ENCODE measurements around the gene MLLT1. TPM values are rescaled to one million over a fixed set of nuclear protein-coding genes. Genes with fewer than 3 reads are reported as not detected.
"Not testable (repeated sequence)": the region's sequence is repeated elsewhere in the genome, so short reads cannot be mapped to it uniquely, and the experiment has no call there.

Gene MLLT1
- total RNA-seq, 4 donors from 2014 or later, result 21.5 to 46.9 (median 33.4) TPM

GRCh38 chr19:6287269-6287885 lies 7.6 kb upstream of the MLLT1 start:
- Histone ChIP-seq H3K9me3 (peaks cover 0 to 54% (median 47%) of the 10 kb centered on the region in 4 donors), H3K4me1 (no peaks in the 10 kb centered on the region), H3K36me3 (no peaks in the 10 kb centered on the region), H3K27me3 (no peaks in the 10 kb centered on the region), H3K27ac (replicated peaks in 1 of 4) (no peak overlapping the region), H3K4me3 (no peak overlapping the region)
- WGBS, result 87% methylated on average over 3 of the region's 6 CpGs
- intact Hi-C loops (cut with DNase I), result no loop called here
- DNase-seq (ENCODE audit: extremely low spot score), result no peak
- TF ChIP-seq CTCF (IDR thresholded peaks at IDR 0.05), result no peak
- TF ChIP-seq POLR2AphosphoS5 (IDR thresholded peaks at IDR 0.05), result no peak
- no peak for TF ChIP-seq EP300 (IDR thresholded peaks at IDR 0.05)
- TF ChIP-seq POLR2A (IDR thresholded peaks at IDR 0.05; ENCODE audit: low read depth), result no peak

- no peak overlapping the region for H3K4me3 ChIP-seq
- no peaks in the 10 kb centered on the region for H3K36me3 ChIP-seq
- WGBS, result 95% methylated on average over 4 of the region's 4 CpGs
- peaks cover 0 to 47% (median 40%) of the 10 kb centered on the region in 4 donors for H3K9me3 ChIP-seq
- H3K27me3 ChIP-seq, result no peaks in the 10 kb centered on the region
- intact Hi-C loops (cut with DNase I), result no loop called here
- no peak for TF ChIP-seq CTCF (IDR thresholded peaks at IDR 0.05)
- TF ChIP-seq EP300 (IDR thresholded peaks at IDR 0.05), result no peak
- no peak for TF ChIP-seq POLR2AphosphoS5 (IDR thresholded peaks at IDR 0.05)
- no peak for TF ChIP-seq POLR2A (IDR thresholded peaks at IDR 0.05; ENCODE audit: low read depth)
- H3K27ac ChIP-seq (replicated peaks in 1 of 4), result no peak overlapping the region
- no peak for DNase-seq (ENCODE audit: extremely low spot score)
- H3K4me1 ChIP-seq, result no peaks in the 10 kb centered on the region
Measured at GRCh38 chr19:6286676-6287075, 6.9 kb upstream of the MLLT1 start.

GRCh38 chr19:6282393-6282792 lies 2.6 kb upstream of the MLLT1 start:
- not testable (repeated sequence) for H3K27ac ChIP-seq (replicated peaks in 1 of 4); H3K4me3 ChIP-seq; H3K27me3 ChIP-seq; DNase-seq (ENCODE audit: extremely low spot score); H3K36me3 ChIP-seq
- H3K4me1 ChIP-seq, result peaks cover 17 to 25% (median 24%) of the 10 kb centered on the region in 4 donors
- intact Hi-C loops (cut with DNase I), result loop anchor here (5.0 kb wide), 1 partner anchor 65 kb away; no protein-coding TSS in a partner anchor
- peaks cover 0 to 15% (median 11%) of the 10 kb centered on the region in 4 donors for H3K9me3 ChIP-seq
- 81% methylated on average over 6 of the region's 6 CpGs for WGBS

GRCh38 chr19:6279620-6279930 lies 200 bp downstream of the MLLT1 start:
- Histone ChIP-seq H3K27me3 (no peaks in the 10 kb centered on the region), H3K4me1 (peaks cover 45 to 53% (median 52%) of the 10 kb centered on the region in 4 donors), H3K9me3 (no peaks in the 10 kb centered on the region), H3K27ac (replicated peaks in 1 of 4) (peak overlapping the region; percentile 86 to 93 (median 89)), H3K4me3 (peak overlapping the region; percentile 83 to 96 (median 88)), H3K36me3 (peaks cover 0 to 7% (median 0%) of the 10 kb centered on the region in 4 donors)
- DNase-seq (ENCODE audit: extremely low spot score), result no peak
- 0% methylated on average over 14 of the region's 59 CpGs for WGBS
- intact Hi-C loops (cut with DNase I), result loop anchor here (10.0 kb wide), 1 partner anchor 235 kb away; no protein-coding TSS in a partner anchor
- TF ChIP-seq CTCF (IDR thresholded peaks at IDR 0.05) (no peak), POLR2AphosphoS5 (IDR thresholded peaks at IDR 0.05) (no peak), POLR2A (IDR thresholded peaks at IDR 0.05; ENCODE audit: low read depth) (no peak), EP300 (IDR thresholded peaks at IDR 0.05) (no peak)

GRCh38 chr19:6278740-6279619 lies 795 bp downstream of the MLLT1 start:
- H3K36me3 ChIP-seq, result peaks cover 0 to 7% (median 0%) of the 10 kb centered on the region in 4 donors
- DNase-seq (ENCODE audit: extremely low spot score), result no peak
- peak overlapping the region; percentile 83 to 96 (median 88) for H3K4me3 ChIP-seq
- intact Hi-C loops (cut with DNase I), result loop anchor here (10.0 kb wide), 1 partner anchor 234 kb away; no protein-coding TSS in a partner anchor
- TF ChIP-seq POLR2A (IDR thresholded peaks at IDR 0.05; ENCODE audit: low read depth) (no peak), POLR2AphosphoS5 (IDR thresholded peaks at IDR 0.05) (no peak), CTCF (IDR thresholded peaks at IDR 0.05) (no peak)
- H3K27ac ChIP-seq (replicated peaks in 1 of 4), result peak overlapping the region; percentile 86 to 93 (median 89)
- H3K9me3 ChIP-seq, result no peaks in the 10 kb centered on the region
- no peaks in the 10 kb centered on the region for H3K27me3 ChIP-seq
- H3K4me1 ChIP-seq, result peaks cover 51 to 59% (median 58%) of the 10 kb centered on the region in 4 donors
- 5% methylated on average over 30 of the region's 36 CpGs for WGBS
